GM04504 (cell line): ENCODE measurements around the gene XDH.

Source experiments
- DNase-seq: peaks from one replicate; pipeline ENCODE4 v3.0.0-alpha.2; 2012; ENCODE audit warnings: low read depth

Gene XDH

DNA sequence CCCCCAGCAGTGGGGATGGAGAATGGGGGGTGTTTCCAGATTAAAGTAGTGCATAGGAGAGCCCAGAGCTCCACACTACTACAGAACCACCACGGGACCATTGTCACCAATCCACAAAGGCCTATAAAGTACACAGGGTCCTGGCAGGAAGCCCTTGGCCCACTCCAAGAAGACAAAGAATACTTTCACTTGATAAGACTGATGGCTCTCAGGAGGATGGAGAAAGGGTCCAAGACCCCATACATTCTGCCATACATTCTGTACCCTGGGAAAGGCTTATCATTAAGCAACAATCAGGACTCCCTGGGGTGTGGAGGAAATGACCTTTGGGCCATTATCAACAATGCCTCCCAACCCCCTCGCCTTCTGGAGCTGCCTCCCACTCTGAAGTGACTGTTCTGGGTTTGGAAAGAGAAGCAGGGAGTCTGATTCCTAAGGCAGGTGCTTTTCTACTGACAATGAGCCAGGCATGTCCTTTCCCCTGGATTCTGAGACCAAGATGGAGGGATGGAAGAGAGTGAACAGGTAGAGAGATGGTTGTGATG lies 85.4 kb downstream of the XDH start:
- DNase-seq: no peak

DNA sequence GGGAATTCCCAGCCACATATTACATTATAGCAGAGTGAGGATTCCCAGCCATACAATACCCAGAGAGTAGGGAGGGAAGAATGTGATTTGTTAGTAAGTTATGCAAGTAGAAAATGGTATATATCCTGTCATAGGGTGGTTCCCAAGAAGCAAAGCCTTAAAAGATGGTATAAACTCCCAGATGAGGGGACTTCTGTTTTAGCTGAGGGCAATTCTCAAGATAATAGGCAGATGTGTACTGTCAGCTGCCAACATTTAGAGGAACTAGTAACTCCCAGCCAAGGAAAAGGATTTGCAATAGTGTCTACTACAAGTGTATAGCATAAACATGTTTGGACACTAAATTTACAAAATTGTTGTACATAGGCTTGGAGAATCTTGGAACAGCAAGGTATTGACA lies 86.5 kb downstream of the XDH start:
- no peak for DNase-seq

GRCh38 chr2:31327505-31327904 lies 87.0 kb downstream of the XDH start:
- DNase-seq: no peak

DNA sequence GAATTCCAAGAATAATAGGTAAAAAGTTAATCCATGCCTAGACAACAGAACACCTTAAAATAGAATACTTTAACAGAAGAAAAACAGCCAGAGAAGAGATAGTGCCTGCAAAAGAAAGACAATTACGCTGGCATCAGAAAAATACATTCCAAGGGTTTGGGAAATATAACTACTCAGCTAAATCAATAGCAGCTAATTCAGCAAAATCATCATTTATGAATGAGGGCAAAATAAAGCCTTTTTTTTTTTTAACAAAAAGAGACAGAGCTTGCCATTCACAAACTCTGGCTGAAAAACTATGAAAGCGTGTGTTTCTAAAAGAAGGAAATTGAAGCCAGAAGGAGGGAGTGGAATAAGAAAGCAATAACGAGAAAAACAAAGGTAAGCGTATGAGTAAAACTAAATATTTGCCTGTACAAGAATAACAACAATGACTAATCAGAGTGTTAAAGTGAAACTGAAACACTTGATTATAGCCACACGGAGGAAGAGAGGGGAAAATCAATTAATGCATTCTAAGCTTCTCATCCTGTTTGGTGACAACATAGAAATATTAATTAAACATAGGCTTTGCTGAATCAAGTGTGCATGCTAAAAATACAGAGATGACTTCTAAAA lies 90.4 kb downstream of the XDH start:
- DNase-seq: no peak

DNA sequence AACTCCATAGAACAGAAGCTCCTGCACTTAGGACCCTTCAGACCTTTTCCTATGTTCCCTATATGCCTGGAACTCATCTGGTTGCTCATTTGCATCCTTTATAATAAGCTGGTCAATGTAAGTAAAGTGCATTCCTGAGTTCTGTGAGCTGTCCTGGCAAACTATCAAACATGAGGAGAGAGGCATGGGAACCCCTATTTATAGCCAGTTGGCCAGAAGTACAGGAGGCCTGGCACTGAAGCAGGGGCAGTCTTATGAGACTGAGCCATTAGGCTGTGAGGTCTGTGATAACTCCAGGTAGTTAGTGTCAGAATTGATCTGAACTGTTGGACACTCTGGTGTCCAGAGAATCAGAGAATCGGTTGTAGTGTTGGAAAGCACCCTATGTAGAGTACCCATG lies 92.2 kb downstream of the XDH start:
- DNase-seq: no peak

- DNase-seq: peak; percentile 47
These were observed 95.0 kb downstream of the XDH start for GRCh38 chr2:31319406-31320175.

DNA sequence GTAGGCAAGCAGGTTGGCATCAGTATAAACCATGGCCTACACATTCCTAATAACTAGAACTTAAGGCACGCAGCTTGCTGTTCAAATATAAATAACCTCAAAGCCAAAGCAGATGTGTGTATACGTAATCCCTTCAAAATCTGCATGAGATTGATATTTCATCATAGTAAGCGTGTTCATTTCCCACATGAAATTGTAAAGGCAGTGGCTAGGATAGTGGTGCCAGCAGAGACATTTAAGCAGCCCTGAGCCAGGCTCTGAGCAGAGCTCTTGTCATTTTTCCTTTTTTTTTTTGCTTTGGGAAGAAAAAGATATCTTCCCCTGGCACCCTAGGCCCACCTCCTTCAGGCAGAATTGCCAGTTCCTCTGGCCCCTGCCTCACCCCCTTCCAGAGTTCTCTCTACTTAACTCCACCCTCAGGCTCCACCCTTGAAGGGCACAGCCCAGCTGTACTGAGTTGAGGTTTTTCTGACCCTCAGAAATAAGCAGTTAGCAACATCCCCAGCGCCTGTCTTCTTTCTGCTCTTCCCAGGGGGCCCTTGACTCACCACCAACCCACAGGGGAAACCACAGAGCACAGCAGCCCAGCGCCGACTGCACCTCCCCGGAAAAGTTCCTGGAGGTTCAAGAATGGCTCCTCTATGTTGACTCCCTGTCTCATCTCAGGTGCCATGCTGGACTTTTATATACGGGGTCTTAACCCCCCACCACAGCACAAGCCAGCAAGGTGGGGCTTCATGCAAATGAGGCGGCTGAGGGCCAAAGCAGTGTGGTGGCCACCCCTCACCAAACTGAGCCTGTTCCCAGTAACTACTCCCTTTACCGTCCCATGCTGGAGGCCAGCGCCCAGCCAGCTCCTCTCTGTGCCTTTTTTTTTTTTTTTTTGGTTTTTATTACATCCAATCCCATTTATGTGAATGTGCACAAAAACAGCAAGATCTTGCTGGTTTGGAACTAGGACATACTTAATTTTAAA lies 95.9 kb downstream of the XDH start:
- DNase-seq: peak; percentile 54

GRCh38 chr2:31317396-31317795 lies 97.1 kb downstream of the XDH start:
- no peak for DNase-seq

GRCh38 chr2:31314761-31315160 lies 99.8 kb downstream of the XDH start:
- DNase-seq: no peak

- DNase-seq: no peak
These were observed 101.6 kb downstream of the XDH start for GRCh38 chr2:31312898-31313297.

DNA sequence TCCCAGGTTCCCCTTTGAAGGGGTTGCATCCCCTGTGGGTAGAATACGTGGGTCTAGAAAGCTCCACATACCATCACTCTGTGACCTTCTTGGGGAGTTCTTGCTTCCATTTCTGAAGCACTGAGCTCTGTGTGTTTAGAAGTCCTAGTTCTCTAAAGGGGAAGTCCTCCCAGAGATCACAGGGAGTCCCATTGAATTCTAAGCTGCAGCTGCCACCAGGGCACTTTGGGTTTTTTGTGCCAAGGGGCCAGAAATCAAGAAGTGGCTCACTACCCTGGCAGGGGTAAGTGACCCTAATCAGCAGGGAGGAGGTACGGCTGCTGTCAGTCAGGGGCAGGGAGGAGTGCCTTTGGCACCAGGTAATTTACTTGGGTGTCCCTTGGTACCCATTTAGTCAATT lies 109.7 kb downstream of the XDH start:
- DNase-seq: no peak

- DNase-seq: no peak
These were observed 111.5 kb downstream of the XDH start for GRCh38 chr2:31302940-31303563.

- no peak for DNase-seq
These were observed 114.2 kb downstream of the XDH start for GRCh38 chr2:31300309-31300708.

DNA sequence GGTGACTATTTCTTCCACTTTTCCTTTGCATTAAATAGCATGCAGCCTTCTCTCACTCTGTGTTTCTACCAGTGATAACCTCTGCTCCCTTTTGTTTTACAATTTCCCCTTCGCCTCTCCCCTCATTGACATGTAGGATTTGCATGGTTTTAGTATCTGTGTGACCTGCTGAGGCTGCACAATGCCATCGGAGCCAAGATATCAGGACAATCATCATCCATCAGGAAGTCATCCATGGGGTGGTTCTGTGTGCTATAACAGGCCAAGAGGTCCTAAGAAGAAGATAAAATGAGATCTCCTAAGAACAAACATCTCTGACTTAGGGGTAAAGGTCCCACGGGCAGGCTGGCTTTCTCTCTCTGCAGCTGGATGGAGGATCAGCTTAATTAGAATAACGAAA lies 115.0 kb downstream of the XDH start:
- DNase-seq: no peak

DNA sequence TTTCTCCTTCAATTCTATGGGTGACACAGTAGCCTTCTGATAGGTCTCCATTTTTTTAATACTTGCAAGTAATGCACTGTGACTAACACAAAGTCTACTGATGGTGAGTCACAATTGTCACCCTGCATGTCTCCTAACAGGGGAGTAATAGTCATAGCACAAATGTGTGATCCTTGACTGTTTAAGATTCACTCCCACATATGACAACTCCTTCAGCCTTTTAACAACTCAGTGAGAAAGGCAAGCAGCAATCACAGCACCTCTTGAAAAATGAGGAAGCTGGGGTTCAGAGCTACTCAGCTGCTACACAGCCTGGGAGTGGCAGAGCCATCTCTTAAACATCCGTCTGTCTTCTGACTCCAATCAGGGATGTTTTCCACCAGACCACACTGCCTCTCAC lies 116.8 kb downstream of the XDH start:
- DNase-seq: no peak

GRCh38 chr2:31296641-31297287 lies 117.8 kb downstream of the XDH start:
- no peak for DNase-seq

DNA sequence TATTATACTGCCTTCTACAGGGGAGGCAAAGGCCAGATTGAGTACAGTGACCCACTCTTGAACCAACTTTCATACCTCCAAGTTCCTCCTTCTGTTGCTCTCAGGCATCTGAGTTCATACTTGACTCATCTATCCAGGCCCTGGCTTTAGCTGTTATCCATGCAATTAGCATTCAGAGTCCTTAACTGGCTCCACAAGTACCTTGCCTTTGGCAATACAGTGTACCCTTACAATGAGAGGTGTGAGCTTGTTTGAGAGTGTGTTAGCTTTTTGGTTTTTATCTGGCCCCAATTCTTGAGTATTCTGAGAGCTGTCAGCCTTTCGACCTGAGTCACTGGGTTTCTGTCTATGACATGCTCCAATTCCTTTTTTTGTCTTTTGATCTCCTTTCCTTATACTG lies 120.3 kb downstream of the XDH start:
- no peak for DNase-seq

DNA sequence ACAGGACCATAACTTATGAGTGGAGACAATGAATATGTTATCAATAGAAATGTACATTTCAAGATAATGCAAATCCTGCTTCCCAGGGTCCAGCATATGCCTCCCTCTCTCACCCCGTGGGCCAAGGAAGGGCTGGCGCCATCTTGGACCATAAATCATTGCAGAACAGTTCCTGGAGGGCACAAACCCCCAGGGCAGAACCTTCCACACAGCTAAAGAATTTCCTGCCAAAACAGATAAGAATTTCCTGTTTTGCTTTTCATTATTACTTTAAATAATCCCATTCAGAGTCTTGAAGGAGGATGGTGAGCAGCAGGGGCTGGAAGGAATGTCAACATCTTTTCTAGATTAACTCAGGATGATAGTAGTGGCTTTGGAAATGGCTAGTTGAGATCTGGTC lies 126.9 kb downstream of the XDH start:
- no peak for DNase-seq

DNA sequence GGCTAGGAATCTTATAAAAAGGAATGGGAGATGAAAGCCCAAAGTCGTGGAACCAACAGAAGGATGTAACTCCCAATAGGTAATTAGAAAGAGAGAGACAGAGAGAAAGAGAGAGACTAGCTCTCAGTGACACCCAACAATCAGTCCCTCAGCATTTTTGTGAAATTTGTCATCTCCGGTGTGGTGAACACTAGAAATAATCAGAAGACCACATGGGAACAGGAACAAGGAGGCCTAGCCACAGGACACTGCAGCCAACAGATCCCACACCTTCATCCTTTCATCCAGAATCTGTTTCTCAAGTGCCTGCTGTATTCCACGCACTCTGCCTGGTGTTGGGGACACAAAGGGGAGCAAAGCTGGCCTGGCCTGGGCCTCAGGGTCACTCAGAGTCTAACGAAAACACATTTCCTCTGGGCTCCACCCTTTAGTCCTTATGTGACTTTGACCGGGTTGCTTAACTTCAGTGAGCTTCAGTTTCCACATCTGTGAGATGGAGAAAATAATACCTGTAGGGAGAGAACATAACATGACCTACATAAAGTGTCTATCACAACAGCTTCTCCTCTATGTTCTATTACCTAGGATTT lies 127.5 kb downstream of the XDH start:
- DNase-seq: no peak

GRCh38 chr2:31286230-31286629 lies 128.3 kb downstream of the XDH start:
- no peak for DNase-seq
